ENCODE results near the gene NEK10. TPM values are rescaled to one million over a fixed set of nuclear protein-coding genes. Genes with fewer than 3 reads are reported as not detected.

The NEK10 gene
- total and polyA plus RNA-seq, 9 of the 15 experiments (the other 6 are each of a cell fraction or from before 2014, with no cell fraction given), result 0.07 TPM; not detected in 8

- Histone ChIP-seq H3K79me2 (ENCODE audit: control insufficient read depth, insufficient read depth, low read length) (no peaks in the 10 kb centered on the region), H3K27me3 (ENCODE audit: control insufficient read depth in 2 of 2, insufficient read depth in 2 of 2, low read length in 2 of 2) (no peaks in the 10 kb centered on the region), H3K4me1 (replicated peaks in 1 of 2; ENCODE audit: control insufficient read depth in 2 of 2, insufficient read depth in 2 of 2, low read length in 2 of 2) (no peaks in the 10 kb centered on the region), H3K4me3 (no peak overlapping the region), H2AFZ (ENCODE audit: low read depth, low read length) (no peak overlapping the region), H3K9ac (ENCODE audit: insufficient read depth in 1 of 2, low read depth in 2 of 2, low read length in 2 of 2) (no peak overlapping the region), H3K36me3 (ENCODE audit: control insufficient read depth, insufficient read depth, low read length) (no peaks in the 10 kb centered on the region), H3K4me2 (ENCODE audit: insufficient read depth, low read length) (no peak overlapping the region), H3K27ac (ENCODE audit: extremely low read depth, low read depth, low read length) (no peak overlapping the region), H3K9me1 (ENCODE audit: control insufficient read depth, insufficient read depth, low read length) (no peaks in the 10 kb centered on the region), H3K9me3 (replicated peaks; ENCODE audit: control insufficient read depth, insufficient read depth, low read depth, low read length) (no peaks in the 10 kb centered on the region; the same call in 1 of the 2 replicates), H4K20me1 (replicated peaks; ENCODE audit: control insufficient read depth, insufficient read depth, low read length) (no peaks in the 10 kb centered on the region)
- WGBS (ENCODE audit: insufficient coverage, low coverage, missing lambda C conversion rate), result 3% methylated on average over 2 of the region's 2 CpGs
- in situ Hi-C loops (cut with MboI), result no loop called here
- ATAC-seq, result no peak
- no peak for FAIRE-seq
- ChIA-PET CTCF (ENCODE audit: low intra/inter-chr PET ratio) (no interaction called here), POLR2A (no interaction called here)
- no peak for DNase-seq (ENCODE audit: extremely low read depth in 1 of 4, low spot score in 3 of 4)
- no TSS peak for BruUV-seq (replicated peaks)
- intact Hi-C loops (cut with micrococcal nuclease), result no loop called here
- no peak for TF ChIP-seq CAMTA2 (CRISPR knock-in tag; conservative IDR thresholded peaks at IDR 0.05)
- TF ChIP-seq ZFP36 (IDR thresholded peaks at IDR 0.05; ENCODE audit: low read depth, low read length, partially characterized antibody), result no peak
- TF ChIP-seq TBP (optimal IDR thresholded peaks at IDR 0.05; ENCODE audit: low read depth, low read length), result no peak
- TF ChIP-seq MYNN (IDR thresholded peaks at IDR 0.05), result no peak
- no peak for TF ChIP-seq MYNN (CRISPR knock-in tag; IDR thresholded peaks at IDR 0.05)
- no peak for TF ChIP-seq HNRNPUL1 (IDR thresholded peaks at IDR 0.05; ENCODE audit: low read length)
- TF ChIP-seq SAFB (IDR thresholded peaks at IDR 0.05; ENCODE audit: borderline replicate concordance, low read depth, low read length), result no peak
- TF ChIP-seq ZNF124 (CRISPR knock-in tag; IDR thresholded peaks at IDR 0.05), result no peak
- no peak for TF ChIP-seq ATF4 (CRISPR knock-in tag; IDR thresholded peaks at IDR 0.05)
Observed at GRCh38 chr3:27165321-27165721, 203.9 kb downstream of the NEK10 start.
